Glomerular visceral epithelial cell (primary cell): ENCODE results near the gene ACOX3.
A peak's percentile ranks its signal among the peaks of the same experiment; 100 is the strongest.
"Not testable (repeated sequence)": the region's sequence is repeated elsewhere in the genome, so short reads cannot be mapped to it uniquely, and the experiment has no call there.

Experiments used
- DNase-seq: peaks from one replicate; pipeline ENCODE4 v3.0.0-alpha.2; 2016; ENCODE audit errors: extremely low spot score

Gene ACOX3

DNA sequence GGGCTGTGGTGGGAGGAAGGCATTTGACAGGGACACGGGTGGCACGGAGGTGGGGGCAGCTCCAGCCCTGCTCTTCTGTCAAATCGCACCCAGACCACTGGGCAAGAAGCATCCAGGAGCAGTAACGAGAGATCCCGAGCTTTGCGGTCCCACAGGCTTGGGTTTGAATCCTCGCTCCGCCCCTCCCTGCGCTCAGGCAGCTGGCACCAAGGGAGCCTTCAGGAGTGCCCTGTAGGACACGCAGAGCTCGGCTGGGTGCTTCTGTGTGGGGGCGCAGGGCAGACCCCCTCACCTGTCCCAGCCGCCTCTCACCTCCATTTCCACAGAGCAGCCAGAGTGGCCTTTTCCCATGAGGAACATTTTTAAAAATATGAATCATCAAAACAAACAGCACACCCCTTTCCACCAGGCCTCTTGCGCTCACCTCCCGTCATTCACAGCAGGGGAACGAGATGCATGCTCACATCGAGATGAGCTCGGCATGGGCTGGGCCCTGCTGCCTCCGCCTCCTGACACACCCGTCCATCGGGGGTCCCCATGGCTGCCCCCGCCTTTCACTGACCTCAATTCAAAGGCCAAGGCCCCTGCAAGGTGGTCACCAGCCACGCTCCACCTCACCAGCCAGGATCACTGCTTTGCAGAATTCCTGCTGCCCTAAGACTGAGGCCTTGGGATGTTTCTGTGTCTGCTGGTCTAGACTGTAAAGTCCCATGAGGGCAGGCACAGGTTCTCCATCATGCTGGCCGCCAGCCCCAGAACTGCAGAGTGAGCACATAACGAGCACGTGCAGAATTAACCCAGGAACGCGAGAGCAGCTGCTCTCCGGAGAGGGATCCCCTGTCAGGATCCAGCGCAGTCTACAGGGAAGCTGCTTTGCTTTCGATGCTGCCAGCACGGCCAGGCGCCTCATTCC lies 52.7 kb downstream of the ACOX3 start:
- no peak for DNase-seq

DNA sequence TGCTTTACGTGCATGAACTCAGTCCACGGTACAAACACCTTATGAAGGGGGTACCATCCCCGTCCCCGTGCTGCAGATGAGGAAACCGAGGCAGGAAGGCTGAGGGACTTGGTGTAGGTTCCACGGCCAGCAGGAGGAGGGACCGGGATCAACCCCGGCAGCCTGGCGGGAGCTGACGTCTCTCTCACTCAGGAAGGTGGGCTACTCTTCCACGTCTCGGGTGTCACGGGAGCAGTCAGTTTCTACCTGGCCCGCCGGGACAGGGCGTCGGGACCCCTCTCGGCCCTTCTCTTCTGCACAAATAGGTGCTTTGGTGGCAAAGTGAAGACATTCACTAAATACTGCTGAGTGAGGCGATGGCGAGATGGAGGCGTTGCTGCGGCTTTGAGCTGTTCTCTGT lies 53.3 kb downstream of the ACOX3 start:
- DNase-seq: no peak

DNA sequence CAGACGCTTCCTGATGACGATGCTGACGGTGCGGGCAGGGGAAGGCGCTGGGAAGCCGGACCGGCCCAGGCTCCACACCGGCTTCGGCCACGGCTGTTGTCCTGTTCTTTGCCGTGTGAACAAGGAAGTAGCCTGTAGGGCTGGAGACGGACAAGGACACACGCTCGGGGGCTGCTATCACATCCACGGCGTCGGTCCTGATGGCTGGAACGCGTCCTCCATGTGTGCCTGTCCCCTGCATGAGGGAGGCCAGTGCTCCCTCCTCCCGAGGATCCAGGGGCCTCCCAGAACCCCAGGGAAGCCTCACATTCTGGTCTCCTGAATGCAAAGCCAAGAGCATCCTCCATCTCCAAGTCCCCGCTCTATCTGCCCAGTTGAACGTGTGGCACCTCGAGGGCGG lies 53.8 kb downstream of the ACOX3 start:
- no peak for DNase-seq

DNA sequence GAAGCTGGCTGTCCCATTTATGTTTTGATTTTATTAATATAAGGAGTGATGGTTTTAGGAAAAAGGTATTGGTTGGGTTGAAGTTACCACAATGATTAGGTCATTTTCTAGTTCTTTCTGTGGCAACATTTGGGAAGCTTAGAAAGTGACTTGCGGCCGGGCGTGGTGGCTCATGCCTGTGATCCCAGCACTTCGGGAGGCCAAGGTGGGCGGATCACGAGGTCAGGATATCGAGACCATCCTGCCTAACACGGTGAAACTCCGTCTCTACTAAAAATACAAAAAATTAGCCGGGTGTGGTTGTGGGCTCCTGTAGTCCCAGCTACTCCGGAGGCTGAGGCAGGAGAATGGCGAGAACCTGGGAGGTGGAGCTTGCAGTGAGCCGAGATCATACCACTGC lies 54.4 kb downstream of the ACOX3 start:
- not testable (repeated sequence) for DNase-seq

DNA sequence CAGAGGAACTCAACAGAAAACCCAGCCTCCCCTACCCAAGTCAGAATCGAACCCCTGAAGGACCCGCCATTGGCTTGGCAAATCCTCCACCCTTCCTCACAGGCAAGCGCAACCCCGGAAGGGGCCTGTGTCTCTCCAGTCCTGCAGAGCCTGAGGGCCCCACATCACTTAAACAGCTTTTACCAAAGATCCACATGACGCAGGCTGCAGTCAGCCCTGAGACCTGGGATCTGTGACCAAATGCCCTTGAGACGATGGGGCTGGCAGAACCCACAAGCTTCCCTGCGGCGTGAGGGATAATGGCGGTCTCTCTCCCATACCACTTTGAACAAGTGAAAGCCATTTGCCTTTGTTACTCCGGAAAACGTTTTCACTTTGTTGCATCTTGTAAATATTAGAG lies 54.9 kb downstream of the ACOX3 start:
- DNase-seq: no peak

DNA sequence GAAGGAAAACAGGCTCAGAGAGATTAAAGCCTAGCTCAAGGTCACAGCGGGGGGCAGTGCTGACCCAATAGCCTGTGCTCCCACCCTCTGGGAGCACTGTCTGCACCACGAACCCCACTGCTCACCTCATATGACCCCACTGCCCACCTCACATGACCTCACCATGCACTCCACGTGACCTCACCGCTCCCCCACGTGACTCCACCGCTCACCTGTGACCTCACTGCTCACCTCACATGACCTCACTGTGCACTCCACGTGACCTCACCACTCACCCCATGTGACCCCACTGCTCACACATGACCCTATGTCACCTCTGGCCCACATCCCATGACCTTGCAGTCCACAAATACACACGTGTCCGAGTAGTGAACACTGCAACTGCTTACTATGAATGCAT lies 55.4 kb downstream of the ACOX3 start:
- DNase-seq: no peak

DNA sequence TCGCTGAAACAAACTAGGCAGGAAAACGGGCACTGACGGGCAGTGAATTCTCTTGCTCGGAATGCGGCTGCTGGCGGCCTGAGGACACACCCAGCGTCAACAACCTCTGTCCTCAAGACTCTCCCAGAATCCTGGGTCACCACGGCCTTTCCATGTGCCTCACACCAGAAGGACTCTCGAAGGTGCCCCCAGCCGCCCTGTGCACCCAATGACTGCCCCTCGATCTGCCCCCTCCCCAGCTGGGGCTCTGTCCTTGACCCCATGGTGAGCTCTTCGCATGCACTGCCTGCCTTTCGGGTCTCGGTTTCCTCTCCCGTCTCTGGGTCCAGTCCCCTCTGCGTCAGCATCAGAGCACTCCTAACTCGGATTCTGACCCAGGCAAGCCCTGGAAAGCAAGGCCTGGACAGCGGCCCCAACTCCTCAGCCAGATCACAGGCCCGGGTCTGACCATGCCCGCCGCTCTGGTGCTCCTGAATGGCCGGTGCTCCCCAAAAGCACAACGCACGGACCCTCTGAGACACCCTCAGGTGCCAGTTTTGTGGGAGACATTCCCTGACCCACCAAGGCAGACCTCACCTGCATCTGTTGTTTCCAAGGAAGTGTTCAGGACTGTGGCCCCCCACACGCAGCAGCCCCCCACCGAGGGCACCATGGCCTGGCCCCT lies 56.0 kb downstream of the ACOX3 start:
- DNase-seq: no peak

DNA sequence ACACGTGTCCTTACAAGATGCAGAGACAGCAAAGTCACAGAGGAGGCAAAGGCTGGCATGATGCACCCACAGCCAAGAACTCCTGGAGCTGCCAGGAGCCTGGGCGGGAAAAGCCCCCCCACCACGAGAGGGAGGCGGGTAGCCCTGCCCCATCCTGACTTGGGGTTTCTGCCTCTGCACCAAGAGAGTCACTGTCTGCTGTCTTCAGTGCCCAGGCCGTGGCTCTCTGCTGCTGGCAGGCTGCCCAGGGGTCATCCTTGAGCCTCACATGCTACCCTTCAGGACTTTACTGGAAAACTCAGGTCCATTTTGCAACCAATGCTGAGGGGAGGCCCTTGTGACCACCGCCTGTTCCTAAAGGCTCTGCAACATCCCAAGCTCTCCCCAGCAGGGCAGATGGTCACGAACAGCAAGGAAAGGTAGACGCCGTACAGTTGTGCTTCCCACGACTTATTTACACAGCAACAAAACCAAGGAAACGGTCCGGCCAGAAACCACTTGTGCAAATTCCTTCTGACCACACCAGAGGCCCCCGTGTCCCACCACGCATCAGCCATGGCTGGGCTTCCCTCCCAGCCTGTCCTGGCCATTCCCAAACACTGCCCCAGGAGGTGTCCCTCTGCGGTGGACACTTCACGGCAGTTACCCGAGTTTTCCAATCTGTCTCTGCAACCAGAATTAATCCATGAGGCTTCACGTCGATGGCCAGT lies 56.9 kb downstream of the ACOX3 start:
- DNase-seq: peak; percentile 29

DNA sequence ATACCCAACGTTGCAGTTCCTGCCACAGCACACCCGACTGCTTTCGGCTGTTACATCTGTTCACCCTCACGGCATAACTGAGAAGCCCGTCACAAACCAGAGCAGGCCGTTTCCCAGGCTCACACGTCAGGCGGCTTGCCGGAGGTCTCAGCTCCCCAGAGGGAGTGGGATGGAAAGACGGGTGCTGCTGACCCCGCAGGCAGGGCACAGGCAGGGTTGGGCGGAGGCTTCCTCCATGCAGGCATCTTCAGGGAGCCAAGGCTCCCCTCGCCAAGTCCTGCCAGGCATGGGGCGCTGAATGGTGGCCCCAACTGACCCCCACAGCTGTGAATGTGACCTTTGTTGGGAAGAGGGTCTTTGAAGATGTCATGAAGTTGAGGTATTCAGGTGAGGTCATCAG lies 57.5 kb downstream of the ACOX3 start:
- no peak for DNase-seq

DNA sequence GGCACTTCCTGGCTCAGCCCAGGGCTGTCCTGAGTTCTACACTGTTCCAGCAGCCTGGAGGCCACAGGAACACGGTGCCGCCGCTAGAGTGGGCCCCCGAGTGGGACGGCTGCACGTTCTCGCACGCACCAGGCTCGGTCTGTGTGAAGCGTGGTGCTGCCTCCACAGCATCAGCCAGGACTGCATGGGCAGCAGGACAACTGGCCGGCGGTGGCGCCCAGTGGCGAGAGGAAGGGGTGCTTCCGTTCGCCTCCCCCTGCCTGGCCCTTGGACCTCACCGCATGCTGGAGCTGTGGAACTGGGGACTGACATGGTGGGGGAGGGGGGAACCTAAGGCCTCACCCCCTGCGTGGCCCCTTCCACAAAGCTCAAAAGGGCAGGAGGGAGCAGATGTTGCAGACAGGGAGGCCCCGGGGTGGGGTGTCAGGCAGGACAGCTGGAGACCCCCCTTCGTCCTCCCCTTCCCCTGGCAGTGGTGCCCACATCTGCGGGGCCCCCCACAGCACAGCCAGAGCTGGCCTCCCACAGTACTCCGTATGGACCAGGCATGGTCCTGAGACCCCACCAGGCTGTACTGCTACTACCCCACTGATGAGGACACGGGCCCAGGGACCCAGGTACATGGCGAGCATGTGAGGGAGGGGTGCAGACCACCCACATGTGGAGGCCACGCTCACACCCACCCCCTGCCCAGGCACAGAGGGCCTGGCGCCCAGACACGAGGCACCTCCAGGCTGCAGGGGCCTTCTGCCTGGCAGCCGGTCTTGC lies 58.5 kb downstream of the ACOX3 start:
- DNase-seq: no peak

DNA sequence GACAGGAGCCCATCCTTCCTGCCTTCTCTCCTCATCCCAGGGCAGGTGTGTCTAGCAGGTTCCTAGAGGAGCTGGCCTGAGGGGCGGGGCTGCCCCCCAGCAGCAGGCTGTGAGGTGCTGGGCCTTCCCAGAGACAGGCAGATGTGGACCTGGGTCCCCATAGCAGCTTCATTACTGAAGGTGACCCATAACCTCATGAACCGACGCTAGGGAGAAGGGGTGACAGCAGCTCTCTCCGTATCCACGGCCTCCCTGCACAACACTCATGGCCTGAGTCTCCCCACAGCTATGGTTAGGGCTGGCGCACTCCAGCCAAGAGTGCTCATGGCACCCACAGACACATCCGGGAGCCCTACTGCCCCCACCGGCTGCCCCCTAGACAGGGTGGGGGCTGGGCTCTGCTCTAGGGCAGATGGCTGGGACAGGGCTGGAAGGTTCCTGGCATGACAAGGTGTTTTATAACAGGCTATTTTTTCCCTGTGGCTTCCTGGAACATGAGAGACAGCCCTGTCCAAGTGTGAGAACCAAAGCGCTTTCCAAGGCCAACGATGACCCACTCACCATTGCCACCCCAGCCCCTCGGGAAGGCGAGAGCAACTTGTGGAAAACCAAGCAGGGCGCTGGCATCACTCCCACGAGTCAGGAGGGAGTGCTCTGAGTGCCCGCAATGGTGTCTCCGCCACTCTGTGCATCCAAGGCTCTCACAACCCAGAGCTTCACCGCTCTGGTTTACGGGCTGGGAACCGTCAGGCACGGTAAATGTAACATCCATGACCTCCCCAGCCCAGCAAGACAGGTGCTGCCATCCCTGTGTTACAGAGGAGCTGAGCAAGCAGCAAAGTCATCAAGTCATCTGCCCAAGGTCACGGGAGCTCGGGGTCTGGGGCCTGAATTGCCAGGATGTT lies 59.8 kb downstream of the ACOX3 start:
- no peak for DNase-seq

DNA sequence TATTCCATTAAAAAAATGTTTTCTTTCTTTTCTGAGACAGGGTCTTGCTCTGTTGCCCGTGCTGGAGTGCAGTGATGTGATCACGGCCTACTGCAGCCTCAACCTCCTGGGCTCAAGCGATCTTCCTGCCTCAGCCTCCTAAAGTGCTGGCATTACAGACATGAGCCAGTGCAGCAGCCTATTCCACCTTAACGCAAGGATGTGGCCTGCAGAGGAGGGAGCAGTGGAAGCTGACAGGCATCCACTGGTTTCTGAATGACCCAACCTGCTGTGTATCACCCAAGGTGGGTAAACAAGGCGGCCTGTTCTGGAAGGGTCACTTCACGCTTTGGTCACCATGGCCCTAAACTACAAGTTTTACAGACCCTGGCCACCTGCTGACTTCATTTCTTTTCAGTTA lies 60.8 kb downstream of the ACOX3 start:
- DNase-seq: no peak

DNA sequence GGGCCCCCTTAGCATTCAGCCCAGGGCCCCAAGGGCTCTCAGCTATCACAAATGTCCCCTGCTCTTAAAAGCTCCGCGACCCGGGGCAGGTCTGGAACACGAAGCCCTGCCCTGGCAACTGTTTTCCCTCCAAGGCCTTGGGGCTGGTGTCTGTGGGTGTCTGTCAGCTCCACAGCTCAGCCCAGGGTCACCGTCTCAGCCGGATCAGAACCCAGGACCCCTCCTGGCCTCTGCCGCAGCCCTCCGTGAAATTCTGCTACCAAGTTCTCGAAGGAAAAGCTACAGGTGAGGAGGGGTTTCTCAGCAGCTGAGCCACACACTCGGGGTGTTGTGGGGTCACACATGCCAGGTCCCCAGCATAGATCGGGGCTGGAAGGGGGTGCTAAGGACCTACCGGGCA lies 61.2 kb downstream of the ACOX3 start:
- no peak for DNase-seq

DNA sequence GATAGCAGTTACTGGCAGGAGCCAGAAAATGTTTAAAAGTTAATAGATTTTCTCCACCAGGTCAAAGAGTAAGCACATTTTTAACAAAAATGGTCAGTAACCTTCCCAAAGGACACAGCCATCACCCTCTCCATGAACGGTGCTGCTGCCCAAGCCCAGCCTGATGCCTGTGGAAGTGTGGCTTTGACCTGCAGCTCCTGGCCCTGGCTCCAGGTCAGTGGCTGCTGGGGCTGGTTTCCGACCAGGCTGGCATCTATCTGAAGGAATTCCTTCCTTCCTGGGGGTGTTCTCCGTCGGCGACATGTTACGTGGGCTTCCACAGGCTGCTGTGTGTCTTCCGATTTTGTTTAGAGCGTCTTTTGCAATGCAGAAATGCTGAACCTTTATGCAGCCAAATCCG lies 61.7 kb downstream of the ACOX3 start:
- DNase-seq: no peak

DNA sequence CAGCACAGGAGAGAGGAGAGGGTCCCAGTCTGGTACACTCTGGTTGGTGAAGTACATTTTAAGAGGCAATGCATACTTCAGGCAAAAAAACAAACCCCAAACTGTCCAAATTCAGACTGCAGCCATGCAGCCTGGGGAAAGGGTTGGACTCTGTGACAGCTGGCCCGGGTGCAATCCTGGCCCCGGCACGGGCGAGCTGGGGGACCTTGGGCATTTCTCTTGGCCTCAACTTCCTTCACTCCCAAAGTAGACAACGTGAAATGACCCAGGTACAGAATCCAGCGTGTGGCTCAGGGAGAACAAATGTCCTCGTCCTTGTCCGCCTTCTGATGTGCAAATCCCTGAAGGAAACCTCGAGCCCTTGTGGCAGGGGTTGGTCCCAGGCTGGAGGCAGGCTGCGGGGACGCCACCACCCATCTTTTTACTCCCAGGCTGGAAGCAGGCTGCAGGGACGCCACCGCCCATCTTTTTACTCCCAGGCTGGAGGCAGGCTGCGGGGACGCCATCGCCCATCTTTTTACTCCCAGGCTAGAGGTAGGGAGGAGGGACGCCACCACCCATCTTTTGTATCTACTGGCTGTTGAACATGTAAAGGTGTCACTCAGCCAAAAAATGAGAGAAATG lies 62.3 kb downstream of the ACOX3 start:
- no peak for DNase-seq

DNA sequence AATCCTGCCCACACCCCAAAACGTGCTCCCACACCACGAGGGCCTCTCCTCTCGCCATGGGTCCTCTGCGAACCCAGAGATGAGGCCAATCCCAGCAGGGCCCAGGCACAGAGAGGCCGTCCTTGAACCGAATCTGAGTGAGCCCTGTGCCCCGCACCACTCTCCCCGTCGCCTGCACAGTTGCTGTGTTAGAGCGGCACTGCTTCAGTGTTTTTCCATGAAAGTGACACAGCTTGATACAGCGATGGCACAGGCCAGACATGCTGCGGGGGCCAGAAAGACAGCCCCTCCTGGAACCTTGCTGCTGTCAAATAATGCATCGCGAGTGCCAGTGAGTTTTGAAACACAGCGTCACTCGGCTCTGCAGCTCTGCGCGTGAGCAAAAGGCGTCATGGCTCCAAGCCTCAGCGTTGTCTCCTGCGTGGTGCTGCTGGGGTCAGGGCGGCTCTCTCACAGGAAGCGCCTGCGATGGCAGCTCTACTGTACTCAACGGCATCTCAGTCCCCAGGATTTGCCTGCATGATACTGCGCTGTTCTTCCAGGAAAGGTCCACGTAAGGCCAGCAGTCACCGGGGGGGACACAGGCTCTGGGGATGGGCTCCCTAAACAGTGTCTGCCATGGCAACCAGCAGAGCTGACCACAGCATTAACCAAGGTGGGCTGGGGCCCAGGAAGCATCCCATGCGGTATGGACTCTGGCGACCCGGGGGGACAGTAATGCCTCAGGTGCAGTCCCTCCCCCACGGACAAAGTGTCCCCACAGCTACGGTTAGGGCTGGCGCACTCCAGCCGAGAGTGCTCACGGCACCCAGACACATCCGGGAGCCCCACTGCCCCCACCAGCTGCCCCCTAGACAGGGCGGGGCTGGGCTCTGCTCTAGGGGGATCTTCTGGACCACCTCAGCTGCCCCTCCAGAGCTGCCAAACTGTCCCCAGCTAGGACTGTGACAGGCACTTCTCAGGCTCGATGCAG lies 63.1 kb downstream of the ACOX3 start:
- DNase-seq: no peak

DNA sequence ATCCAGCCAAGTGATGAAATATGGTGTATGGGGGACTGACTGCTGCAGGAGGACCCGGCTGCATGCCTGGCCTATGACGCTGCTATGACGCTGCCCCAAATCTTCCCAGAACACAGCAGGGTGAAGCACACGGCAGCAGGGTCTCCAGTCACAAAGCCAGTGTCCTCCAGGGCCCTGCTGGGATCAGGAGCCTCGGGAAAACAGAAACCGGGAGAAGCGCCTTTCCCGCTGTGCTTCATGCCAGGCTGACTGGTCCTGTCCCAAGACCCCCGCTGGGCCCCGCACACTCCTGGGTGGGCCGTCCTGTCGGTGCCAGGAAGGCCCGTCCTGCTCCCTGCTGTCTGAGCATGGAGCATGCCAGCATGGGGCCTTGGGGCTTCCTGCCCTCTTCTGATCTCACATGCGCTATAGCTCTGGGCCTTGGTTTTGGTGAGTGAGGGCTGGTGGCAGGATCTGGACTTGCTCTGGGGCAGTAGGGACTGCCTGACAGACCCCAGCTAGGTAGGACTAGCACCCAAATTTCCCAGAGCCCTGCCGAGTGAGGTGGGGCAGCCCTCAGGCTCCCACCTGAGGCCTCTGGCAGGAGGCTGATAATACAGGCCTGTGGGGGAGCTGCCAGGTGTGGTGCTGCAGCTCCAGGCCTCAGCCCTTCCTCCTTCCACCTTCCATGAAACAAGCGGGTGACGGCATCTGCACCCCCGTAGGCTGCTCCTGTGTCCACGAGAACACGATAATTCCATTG lies 64.0 kb downstream of the ACOX3 start:
- no peak for DNase-seq

DNA sequence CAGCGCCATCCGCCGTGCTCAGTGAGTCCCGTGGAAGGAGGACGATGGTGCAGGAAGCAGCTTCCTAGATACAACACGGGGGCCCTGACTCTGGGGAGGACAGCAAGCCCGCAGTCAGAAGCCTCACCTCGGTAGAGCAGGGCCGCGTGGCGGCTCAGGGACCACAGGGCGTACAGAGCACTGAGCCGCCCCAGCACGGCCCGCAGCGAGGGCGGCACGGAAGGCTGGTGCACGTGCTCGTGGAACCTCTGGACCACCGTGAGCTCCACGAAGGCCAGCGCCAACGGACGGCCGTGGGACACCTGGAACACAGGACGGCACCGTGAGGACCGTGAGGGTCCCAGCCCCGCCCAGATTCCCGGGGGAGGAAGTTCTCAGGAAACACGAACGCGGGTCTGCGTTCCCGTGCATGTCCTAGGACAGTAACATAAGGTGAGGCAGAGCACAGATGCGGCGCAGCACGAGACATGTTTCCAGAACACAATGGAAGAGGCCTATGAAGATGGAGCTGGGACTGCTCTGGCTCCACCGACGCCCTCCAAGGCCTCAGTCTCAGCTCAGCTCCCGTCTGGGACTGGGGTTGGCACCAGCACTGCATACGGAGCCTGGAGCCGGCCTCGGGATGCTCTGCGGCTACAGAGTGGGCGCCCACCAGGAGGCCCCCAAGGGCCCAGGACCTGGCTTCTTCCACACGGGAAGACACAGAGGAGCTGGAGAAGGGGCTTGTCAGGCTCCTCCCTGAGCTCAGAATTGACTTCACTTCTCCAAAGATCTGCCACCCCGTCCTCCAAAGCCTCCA lies 65.5 kb downstream of the ACOX3 start:
- DNase-seq: no peak
